Measurements from ENCODE around the gene PHF1. TPM values are rescaled to one million over a fixed set of nuclear protein-coding genes. Genes with fewer than 3 reads are reported as not detected.

The PHF1 gene
- total RNA-seq, 1 donor from 2014 or later: 63.6 TPM

DNA sequence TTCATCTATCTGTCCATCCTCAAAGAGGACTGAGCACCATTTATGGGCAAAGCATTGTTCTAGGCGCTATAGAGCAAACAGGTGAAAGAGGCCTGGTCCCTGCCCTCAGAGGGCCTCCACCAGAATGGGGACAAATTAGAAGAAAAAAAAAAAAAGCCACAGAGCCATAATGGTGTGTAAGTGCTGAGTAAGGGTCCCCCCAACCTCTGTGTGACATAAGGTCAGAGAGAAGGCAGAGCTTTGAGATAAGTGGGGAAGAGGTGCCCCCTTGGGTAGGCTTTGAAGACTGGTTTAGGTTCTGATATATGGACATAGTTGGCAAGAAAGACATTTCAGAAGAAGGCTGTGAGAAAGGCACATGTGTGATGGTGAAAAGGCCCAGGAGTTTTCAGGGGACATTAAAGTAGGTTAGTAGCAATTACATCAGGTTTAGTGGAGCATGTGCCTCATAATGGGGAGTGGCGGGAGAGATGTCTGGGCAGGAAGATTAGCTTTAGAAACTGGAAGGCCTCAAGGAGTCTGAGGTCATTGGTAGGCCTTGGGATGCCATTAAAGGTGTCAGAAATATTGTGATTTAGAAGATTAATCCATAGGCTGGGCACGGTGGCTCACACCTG, 28.3 kb downstream of the PHF1 start:
- H3K9me3 Mint-ChIP-seq: no peaks in the 10 kb centered on the region
- H3K36me3 Mint-ChIP-seq: peaks cover 35% of the 10 kb centered on the region
- peaks cover 2% of the 10 kb centered on the region for H3K4me1 Mint-ChIP-seq
- no peak overlapping the region for H3K27ac Mint-ChIP-seq
- no peak overlapping the region for H3K4me3 Mint-ChIP-seq
- H3K27me3 Mint-ChIP-seq (ENCODE audit: low read depth): no peaks in the 10 kb centered on the region
- no peak for DNase-seq (ENCODE audit: low spot score in 2 of 2, unreplicated experiment in 2 of 2)
- TF ChIP-seq CTCF (IDR thresholded peaks at IDR 0.05; ENCODE audit: unreplicated experiment): no peak

GRCh38 chr6:33439956-33440648, 29.3 kb downstream of the PHF1 start:
- Mint-ChIP-seq H3K9me3 (no peaks in the 10 kb centered on the region), H3K27ac (no peak overlapping the region)

GRCh38 chr6:33440649-33441309, 30.0 kb downstream of the PHF1 start:
- Mint-ChIP-seq H3K36me3 (peaks cover 36% of the 10 kb centered on the region), H3K27me3 (ENCODE audit: low read depth) (no peaks in the 10 kb centered on the region), H3K4me1 (no peaks in the 10 kb centered on the region), H3K9me3 (no peaks in the 10 kb centered on the region), H3K27ac (no peak overlapping the region), H3K4me3 (no peak overlapping the region)
- no peak for DNase-seq (ENCODE audit: low spot score in 2 of 2, unreplicated experiment in 2 of 2)
- TF ChIP-seq CTCF (IDR thresholded peaks at IDR 0.05; ENCODE audit: unreplicated experiment): no peak

More at GRCh38 chr6:33439956-33440648, 29.3 kb downstream of the PHF1 start:
- Mint-ChIP-seq H3K4me3 (no peak overlapping the region), H3K4me1 (no peaks in the 10 kb centered on the region), H3K36me3 (peaks cover 40% of the 10 kb centered on the region), H3K27me3 (ENCODE audit: low read depth) (no peaks in the 10 kb centered on the region)
- DNase-seq (ENCODE audit: low spot score in 2 of 2, unreplicated experiment in 2 of 2): no peak
- no peak for TF ChIP-seq CTCF (IDR thresholded peaks at IDR 0.05; ENCODE audit: unreplicated experiment)

DNA sequence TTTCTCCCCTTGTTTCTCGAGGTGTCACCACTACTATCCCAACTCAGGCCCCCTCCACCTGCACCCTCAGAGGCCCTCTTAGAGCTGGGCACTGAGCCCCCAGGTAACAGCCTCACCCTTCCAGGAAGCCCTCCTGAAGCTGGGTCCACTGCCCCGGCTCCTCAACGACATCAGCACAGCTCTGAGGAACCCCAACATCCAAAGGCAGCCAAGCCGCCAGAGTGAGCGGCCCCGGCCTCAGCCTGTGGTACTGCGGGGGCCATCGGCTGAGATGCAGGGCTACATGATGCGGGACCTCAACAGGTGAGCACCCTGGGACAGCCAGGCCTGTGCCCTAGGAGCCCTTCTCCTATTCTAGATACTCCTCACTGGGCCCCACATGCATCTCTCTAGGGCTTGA, 30.6 kb downstream of the PHF1 start:
- no peak for DNase-seq (ENCODE audit: low spot score in 2 of 2, unreplicated experiment in 2 of 2)
- peaks cover 37% of the 10 kb centered on the region for H3K36me3 Mint-ChIP-seq

DNA sequence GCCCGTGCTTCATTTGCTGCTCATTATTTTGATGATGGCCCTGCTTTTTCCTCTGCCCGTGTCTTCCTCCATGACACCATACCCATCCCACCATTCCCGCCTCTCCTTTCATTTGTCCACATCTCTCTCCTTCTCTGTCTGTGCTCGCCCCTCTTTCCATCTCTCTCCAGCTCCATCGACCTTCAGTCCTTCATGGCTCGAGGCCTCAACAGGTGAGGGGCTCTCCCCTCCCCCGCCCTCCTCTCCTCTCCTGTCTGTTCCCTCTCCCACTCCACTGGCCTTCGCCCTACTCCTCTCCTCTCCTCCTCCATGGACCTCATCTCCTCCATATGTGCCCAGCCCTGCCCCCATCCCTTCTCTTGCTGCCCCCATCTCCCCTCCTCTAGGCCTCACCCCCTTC, 31.5 kb downstream of the PHF1 start:
- DNase-seq (ENCODE audit: low spot score in 2 of 2, unreplicated experiment in 2 of 2): no peak
- Mint-ChIP-seq H3K27me3 (ENCODE audit: low read depth) (no peaks in the 10 kb centered on the region), H3K27ac (no peak overlapping the region), H3K9me3 (no peaks in the 10 kb centered on the region), H3K4me3 (no peak overlapping the region), H3K4me1 (no peaks in the 10 kb centered on the region), H3K36me3 (peaks cover 35% of the 10 kb centered on the region)
- TF ChIP-seq CTCF (IDR thresholded peaks at IDR 0.05; ENCODE audit: unreplicated experiment): no peak

More for the DNA sequence above, 30.6 kb downstream of the PHF1 start:
- Mint-ChIP-seq H3K4me1 (no peaks in the 10 kb centered on the region), H3K4me3 (no peak overlapping the region), H3K9me3 (no peaks in the 10 kb centered on the region), H3K27me3 (ENCODE audit: low read depth) (no peaks in the 10 kb centered on the region), H3K27ac (no peak overlapping the region)
- TF ChIP-seq CTCF (IDR thresholded peaks at IDR 0.05; ENCODE audit: unreplicated experiment): no peak

Data from mesothelial cell of epicardium (in vitro differentiated cells).